ENCODE results near the gene GEMIN4. TPM values are rescaled to one million over a fixed set of nuclear protein-coding genes. Genes with fewer than 3 reads are reported as not detected.

Gene GEMIN4
- total RNA-seq, 1 experiment from 2014 or later: 48.4 TPM

DNA sequence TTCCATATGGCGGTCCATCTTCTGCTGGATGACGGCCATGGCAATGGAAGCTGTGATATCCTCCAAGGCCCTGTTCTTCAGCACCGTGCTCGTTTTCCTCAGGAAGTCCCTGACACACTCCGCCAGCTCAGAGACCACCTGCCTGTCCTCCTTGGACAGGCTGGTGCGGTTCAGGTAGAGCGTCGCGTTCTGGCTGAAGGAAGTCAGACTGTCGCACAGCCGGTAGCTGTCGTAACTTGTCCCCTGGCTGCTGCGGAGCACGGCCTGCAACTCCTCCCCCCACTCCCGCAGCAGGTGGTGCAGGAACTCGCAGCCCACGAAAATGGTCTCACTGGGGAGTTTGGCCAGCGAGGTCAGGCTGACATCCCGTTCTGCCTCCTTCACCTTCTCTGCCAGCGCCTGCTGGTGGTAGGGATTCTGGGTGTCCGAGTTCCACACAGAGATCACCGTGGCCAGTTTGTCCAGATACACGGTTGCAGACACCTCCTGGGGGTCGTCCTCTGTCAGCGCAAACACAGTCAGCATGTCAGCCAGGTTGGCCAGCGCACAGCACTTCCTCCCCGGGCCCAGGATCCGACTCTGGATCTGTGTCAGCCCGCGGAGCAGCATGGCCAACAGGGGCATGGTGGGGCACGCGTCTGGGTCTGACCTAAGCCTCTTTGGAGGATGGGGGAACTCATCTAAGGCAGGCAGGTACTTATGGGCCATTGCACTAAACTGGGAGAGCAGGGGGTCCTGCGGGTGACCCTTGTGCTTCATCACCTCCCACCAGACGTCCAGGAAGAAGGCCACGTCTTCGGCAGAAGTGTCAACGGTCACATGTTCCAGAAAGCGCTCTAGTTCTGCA is 5.1 kb downstream of the GEMIN4 start:
- Mint-ChIP-seq H3K4me1 (peaks cover 12% of the 10 kb centered on the region), H3K36me3 (peaks cover 81% of the 10 kb centered on the region), H3K27ac (no peak overlapping the region), H3K9me3 (peaks cover 22% of the 10 kb centered on the region), H3K27me3 (ENCODE audit: low read depth) (no peaks in the 10 kb centered on the region), H3K4me3 (no peak overlapping the region)
- DNase-seq (ENCODE audit: low spot score): no peak
- TF ChIP-seq SP1 (CRISPR knock-in tag; conservative IDR thresholded peaks at IDR 0.05) (no peak), ZNF219 (CRISPR knock-in tag; IDR thresholded peaks at IDR 0.05; ENCODE audit: borderline replicate concordance) (no peak)
- TF ChIP-seq, protein P1, sequence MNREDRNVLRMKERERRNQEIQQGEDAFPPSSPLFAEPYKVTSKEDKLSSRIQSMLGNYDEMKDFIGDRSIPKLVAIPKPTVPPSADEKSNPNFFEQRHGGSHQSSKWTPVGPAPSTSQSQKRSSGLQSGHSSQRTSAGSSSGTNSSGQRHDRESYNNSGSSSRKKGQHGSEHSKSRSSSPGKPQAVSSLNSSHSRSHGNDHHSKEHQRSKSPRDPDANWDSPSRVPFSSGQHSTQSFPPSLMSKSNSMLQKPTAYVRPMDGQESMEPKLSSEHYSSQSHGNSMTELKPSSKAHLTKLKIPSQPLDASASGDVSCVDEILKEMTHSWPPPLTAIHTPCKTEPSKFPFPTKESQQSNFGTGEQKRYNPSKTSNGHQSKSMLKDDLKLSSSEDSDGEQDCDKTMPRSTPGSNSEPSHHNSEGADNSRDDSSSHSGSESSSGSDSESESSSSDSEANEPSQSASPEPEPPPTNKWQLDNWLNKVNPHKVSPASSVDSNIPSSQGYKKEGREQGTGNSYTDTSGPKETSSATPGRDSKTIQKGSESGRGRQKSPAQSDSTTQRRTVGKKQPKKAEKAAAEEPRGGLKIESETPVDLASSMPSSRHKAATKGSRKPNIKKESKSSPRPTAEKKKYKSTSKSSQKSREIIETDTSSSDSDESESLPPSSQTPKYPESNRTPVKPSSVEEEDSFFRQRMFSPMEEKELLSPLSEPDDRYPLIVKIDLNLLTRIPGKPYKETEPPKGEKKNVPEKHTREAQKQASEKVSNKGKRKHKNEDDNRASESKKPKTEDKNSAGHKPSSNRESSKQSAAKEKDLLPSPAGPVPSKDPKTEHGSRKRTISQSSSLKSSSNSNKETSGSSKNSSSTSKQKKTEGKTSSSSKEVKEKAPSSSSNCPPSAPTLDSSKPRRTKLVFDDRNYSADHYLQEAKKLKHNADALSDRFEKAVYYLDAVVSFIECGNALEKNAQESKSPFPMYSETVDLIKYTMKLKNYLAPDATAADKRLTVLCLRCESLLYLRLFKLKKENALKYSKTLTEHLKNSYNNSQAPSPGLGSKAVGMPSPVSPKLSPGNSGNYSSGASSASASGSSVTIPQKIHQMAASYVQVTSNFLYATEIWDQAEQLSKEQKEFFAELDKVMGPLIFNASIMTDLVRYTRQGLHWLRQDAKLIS (CRISPR knock-in tag; IDR thresholded peaks at IDR 0.05; ENCODE audit: borderline replicate concordance): no peak
- ATAC-seq: no peak
- ChIA-PET CTCF (interaction anchor here (1.4 kb wide), 1 partner anchor 47 kb away, joined by 3 read pairs; no protein-coding TSS in a partner anchor), POLR2A (no interaction called here)

GRCh38 chr17:746181-746580 is 5.9 kb downstream of the GEMIN4 start:
- DNase-seq (ENCODE audit: low spot score): no peak
- no peak for ATAC-seq
- no peak overlapping the region for H3K4me3 Mint-ChIP-seq
- H3K27me3 Mint-ChIP-seq (ENCODE audit: low read depth): no peaks in the 10 kb centered on the region
- H3K27ac Mint-ChIP-seq: no peak overlapping the region
- ChIA-PET POLR2A (interaction anchor here (1.0 kb wide), 1 partner anchor 250 kb away, joined by 3 read pairs; the partner anchor contains the start of gene TIMM22), CTCF (interaction anchor here (1.4 kb wide), 1 partner anchor 46 kb away, joined by 3 read pairs; no protein-coding TSS in a partner anchor)
- peaks cover 87% of the 10 kb centered on the region for H3K36me3 Mint-ChIP-seq
- peaks cover 9% of the 10 kb centered on the region for H3K4me1 Mint-ChIP-seq
- TF ChIP-seq ATF1 (CRISPR knock-in tag; IDR thresholded peaks at IDR 0.05) (no peak), FOXK1 (CRISPR knock-in tag; IDR thresholded peaks at IDR 0.05) (no peak), ZNF317 (CRISPR knock-in tag; IDR thresholded peaks at IDR 0.05; ENCODE audit: borderline replicate concordance, low read depth) (no peak), USF1 (CRISPR knock-in tag; IDR thresholded peaks at IDR 0.05) (no peak), SOX15 (CRISPR knock-in tag; IDR thresholded peaks at IDR 0.05) (no peak), ATF6 (CRISPR knock-in tag; IDR thresholded peaks at IDR 0.05) (no peak), NR2C2 (CRISPR knock-in tag; IDR thresholded peaks at IDR 0.05) (no peak)
- TF ChIP-seq, protein P2, sequence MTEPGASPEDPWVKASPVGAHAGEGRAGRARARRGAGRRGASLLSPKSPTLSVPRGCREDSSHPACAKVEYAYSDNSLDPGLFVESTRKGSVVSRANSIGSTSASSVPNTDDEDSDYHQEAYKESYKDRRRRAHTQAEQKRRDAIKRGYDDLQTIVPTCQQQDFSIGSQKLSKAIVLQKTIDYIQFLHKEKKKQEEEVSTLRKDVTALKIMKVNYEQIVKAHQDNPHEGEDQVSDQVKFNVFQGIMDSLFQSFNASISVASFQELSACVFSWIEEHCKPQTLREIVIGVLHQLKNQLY (CRISPR knock-in tag; IDR thresholded peaks at IDR 0.05): no peak
- H3K9me3 Mint-ChIP-seq: peaks cover 22% of the 10 kb centered on the region

DNA sequence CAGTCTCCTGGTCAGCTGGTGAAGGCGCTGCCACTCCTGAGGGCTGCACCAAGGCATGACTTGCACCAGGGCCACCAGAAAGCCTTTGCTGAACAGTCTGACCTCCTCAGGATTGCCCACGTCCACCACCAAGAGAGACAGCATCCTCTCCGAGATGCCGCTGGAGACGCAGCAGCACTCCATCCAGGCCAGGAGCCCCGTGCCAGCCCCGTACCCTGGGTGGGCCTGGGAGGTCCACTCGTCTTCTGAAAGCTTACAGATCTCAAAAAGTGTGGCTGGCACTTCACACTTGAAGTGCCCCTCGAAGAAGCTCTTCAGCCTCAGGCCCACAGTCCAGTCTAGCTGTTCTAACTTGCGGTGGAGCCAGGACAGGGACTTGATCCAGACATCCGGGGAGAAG is 6.7 kb downstream of the GEMIN4 start:
- ChIA-PET CTCF (interaction anchor here (1.0 to 1.9 kb wide), 3 partner anchors 45 to 313 kb away, joined by 3 to 4 read pairs (median 3); no protein-coding TSS in a partner anchor), POLR2A (interaction anchor here (1.0 kb wide), 1 partner anchor 251 kb away, joined by 3 read pairs; the partner anchor contains the start of gene TIMM22)
- TF ChIP-seq ZMAT4 (CRISPR knock-in tag; IDR thresholded peaks at IDR 0.05) (no peak), ZNF416 (CRISPR knock-in tag; IDR thresholded peaks at IDR 0.05) (no peak)
- TF ChIP-seq, protein P3, sequence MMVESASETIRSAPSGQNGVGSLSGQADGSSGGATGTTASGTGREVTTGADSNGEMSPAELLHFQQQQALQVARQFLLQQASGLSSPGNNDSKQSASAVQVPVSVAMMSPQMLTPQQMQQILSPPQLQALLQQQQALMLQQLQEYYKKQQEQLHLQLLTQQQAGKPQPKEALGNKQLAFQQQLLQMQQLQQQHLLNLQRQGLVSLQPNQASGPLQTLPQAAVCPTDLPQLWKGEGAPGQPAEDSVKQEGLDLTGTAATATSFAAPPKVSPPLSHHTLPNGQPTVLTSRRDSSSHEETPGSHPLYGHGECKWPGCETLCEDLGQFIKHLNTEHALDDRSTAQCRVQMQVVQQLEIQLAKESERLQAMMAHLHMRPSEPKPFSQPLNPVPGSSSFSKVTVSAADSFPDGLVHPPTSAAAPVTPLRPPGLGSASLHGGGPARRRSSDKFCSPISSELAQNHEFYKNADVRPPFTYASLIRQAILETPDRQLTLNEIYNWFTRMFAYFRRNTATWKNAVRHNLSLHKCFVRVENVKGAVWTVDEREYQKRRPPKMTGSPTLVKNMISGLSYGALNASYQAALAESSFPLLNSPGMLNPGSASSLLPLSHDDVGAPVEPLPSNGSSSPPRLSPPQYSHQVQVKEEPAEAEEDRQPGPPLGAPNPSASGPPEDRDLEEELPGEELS (CRISPR knock-in tag; IDR thresholded peaks at IDR 0.05): no peak
- H3K27ac Mint-ChIP-seq: no peak overlapping the region
- peaks cover 1% of the 10 kb centered on the region for H3K4me1 Mint-ChIP-seq
- peaks cover 21% of the 10 kb centered on the region for H3K9me3 Mint-ChIP-seq
- H3K36me3 Mint-ChIP-seq: peaks cover 88% of the 10 kb centered on the region
- H3K27me3 Mint-ChIP-seq (ENCODE audit: low read depth): no peaks in the 10 kb centered on the region
- DNase-seq (ENCODE audit: low spot score): no peak
- no peak overlapping the region for H3K4me3 Mint-ChIP-seq
- no peak for ATAC-seq

Measured in WTC11 (cell line).